Measurements from ENCODE around the gene TIGD1.

- TF ChIP-seq, protein P1, sequence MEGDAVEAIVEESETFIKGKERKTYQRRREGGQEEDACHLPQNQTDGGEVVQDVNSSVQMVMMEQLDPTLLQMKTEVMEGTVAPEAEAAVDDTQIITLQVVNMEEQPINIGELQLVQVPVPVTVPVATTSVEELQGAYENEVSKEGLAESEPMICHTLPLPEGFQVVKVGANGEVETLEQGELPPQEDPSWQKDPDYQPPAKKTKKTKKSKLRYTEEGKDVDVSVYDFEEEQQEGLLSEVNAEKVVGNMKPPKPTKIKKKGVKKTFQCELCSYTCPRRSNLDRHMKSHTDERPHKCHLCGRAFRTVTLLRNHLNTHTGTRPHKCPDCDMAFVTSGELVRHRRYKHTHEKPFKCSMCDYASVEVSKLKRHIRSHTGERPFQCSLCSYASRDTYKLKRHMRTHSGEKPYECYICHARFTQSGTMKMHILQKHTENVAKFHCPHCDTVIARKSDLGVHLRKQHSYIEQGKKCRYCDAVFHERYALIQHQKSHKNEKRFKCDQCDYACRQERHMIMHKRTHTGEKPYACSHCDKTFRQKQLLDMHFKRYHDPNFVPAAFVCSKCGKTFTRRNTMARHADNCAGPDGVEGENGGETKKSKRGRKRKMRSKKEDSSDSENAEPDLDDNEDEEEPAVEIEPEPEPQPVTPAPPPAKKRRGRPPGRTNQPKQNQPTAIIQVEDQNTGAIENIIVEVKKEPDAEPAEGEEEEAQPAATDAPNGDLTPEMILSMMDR (conservative IDR thresholded peaks at IDR 0.05; ENCODE audit: low read length): no peak
- no peak for TF ChIP-seq EZH2phosphoT487 (IDR thresholded peaks at IDR 0.05; ENCODE audit: borderline replicate concordance)
Observed at GRCh38 chr2:232544674-232545073, 5.7 kb downstream of the TIGD1 start.
